Measurements from ENCODE around the gene CABLES2.

DNA sequence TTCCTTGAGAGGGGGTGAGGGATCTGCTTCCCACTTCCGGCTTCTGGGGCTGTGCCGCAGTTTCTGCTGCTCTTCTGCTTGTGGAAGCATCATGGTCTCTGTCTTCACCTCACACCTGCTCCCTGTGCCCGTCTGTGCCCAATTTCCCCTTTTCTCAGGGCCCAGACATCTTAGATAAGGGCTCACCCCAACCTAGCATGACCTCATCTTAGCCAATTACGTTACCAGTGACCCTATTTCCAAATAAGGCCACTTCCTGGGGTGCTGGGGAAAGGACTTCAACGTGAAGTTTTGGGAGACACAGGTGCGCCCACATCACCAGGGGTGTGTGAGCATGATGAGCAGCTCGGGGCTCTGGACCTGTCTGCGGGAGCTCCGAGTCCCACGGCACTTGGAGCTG lies 41.0 kb upstream of the CABLES2 start:
- TF ChIP-seq, protein P1, sequence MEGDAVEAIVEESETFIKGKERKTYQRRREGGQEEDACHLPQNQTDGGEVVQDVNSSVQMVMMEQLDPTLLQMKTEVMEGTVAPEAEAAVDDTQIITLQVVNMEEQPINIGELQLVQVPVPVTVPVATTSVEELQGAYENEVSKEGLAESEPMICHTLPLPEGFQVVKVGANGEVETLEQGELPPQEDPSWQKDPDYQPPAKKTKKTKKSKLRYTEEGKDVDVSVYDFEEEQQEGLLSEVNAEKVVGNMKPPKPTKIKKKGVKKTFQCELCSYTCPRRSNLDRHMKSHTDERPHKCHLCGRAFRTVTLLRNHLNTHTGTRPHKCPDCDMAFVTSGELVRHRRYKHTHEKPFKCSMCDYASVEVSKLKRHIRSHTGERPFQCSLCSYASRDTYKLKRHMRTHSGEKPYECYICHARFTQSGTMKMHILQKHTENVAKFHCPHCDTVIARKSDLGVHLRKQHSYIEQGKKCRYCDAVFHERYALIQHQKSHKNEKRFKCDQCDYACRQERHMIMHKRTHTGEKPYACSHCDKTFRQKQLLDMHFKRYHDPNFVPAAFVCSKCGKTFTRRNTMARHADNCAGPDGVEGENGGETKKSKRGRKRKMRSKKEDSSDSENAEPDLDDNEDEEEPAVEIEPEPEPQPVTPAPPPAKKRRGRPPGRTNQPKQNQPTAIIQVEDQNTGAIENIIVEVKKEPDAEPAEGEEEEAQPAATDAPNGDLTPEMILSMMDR (IDR thresholded peaks at IDR 0.05; ENCODE audit: low read depth, low read length, poor library complexity, severe bottlenecking) = no peak
- TF ChIP-seq EZH2phosphoT487 (IDR thresholded peaks at IDR 0.05; ENCODE audit: borderline replicate concordance, low read length) = no peak
